ENCODE results near the gene ARHGAP10. TPM values are rescaled to one million over a fixed set of nuclear protein-coding genes. Genes with fewer than 3 reads are reported as not detected.
"Not testable (repeated sequence)": the region's sequence is repeated elsewhere in the genome, so short reads cannot be mapped to it uniquely, and the experiment has no call there.

Gene ARHGAP10
- total RNA-seq, 2 donors from 2014 or later, result 30.3 to 69.6 TPM

DNA sequence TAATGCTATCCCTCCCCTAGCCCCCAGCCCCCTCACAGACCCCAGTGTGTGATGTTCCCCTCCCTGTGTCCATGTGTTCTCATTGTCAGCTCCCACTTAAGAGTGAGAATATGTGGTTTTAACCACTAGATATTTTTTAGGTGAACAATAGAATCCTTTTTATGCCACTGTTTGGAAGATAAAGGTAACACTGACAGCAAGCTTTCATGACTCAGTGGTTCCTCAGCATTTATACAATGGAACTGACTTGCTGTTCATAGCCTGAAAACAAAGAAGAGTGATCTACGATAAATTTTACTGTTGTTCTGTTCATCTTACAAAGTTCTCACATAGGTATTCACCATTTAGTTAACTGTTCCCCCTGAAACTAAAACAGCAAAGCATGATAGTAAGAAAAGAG, 147.8 kb downstream of the ARHGAP10 start:
- Histone ChIP-seq H3K27ac (no peak overlapping the region), H3K4me1 (replicated peaks) (no peaks in the 10 kb centered on the region), H3K36me3 (no peaks in the 10 kb centered on the region), H3K9me3 (no peaks in the 10 kb centered on the region), H3K4me3 (no peak overlapping the region), H3K27me3 (replicated peaks; ENCODE audit: insufficient read depth) (no peaks in the 10 kb centered on the region)
- DNase-seq (ENCODE audit: low spot score), result no peak
- no peak for TF ChIP-seq POLR2AphosphoS5 (IDR thresholded peaks at IDR 0.05)
- TF ChIP-seq, protein P1, sequence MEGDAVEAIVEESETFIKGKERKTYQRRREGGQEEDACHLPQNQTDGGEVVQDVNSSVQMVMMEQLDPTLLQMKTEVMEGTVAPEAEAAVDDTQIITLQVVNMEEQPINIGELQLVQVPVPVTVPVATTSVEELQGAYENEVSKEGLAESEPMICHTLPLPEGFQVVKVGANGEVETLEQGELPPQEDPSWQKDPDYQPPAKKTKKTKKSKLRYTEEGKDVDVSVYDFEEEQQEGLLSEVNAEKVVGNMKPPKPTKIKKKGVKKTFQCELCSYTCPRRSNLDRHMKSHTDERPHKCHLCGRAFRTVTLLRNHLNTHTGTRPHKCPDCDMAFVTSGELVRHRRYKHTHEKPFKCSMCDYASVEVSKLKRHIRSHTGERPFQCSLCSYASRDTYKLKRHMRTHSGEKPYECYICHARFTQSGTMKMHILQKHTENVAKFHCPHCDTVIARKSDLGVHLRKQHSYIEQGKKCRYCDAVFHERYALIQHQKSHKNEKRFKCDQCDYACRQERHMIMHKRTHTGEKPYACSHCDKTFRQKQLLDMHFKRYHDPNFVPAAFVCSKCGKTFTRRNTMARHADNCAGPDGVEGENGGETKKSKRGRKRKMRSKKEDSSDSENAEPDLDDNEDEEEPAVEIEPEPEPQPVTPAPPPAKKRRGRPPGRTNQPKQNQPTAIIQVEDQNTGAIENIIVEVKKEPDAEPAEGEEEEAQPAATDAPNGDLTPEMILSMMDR (IDR thresholded peaks at IDR 0.05), result no peak
- TF ChIP-seq POLR2A (IDR thresholded peaks at IDR 0.05), result no peak
- intact Hi-C loops (cut with DNase I), result no loop called here
- WGBS, result 92% methylated on average over 1 of the region's 1 CpG

DNA sequence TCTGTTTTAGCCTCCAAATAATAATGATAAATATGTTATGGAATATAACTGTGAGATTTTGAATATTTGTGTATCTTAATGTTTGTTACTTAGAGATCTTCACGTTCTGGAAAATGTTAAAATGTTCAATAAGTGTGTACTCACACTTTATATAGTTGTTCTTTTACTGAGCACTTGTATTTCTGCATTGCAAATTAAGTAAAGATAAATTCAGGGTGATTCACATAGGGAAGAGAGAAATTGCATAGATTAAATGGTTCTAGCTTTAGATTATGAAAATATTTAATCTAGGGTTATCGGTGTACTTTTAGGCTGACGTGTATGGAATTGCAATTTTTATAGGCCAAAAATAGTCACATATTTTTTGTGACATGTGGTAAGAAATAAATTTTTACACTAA, 148.6 kb downstream of the ARHGAP10 start:
- no peak for DNase-seq (ENCODE audit: low spot score)
- Histone ChIP-seq H3K27me3 (replicated peaks; ENCODE audit: insufficient read depth) (no peaks in the 10 kb centered on the region), H3K9me3 (no peaks in the 10 kb centered on the region), H3K4me1 (replicated peaks) (no peaks in the 10 kb centered on the region), H3K4me3 (no peak overlapping the region), H3K27ac (no peak overlapping the region), H3K36me3 (no peaks in the 10 kb centered on the region)
- TF ChIP-seq POLR2AphosphoS5 (IDR thresholded peaks at IDR 0.05) (no peak), POLR2A (IDR thresholded peaks at IDR 0.05) (no peak)
- TF ChIP-seq, protein P1 (IDR thresholded peaks at IDR 0.05), result no peak
- intact Hi-C loops (cut with DNase I), result no loop called here
- 93% methylated on average over 3 of the region's 3 CpGs for WGBS

DNA sequence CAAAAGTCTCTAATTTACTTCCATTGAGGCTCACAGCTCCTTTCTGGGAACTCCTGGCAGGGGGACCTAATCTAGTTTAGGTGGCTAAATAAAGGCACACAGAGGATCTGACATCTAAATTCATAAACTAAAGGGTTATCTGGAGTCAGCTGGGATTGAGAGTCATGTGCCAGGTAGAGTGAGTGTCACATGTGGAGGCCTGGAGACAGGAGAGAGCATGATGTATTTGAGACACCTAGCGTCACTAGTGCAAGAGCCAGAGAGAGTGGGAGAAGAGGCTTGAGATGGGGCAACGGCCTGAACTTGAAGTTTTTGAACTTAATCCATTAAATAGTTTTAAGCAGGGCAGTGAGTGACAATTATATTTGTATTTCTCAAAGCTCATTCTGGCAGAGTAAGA, 152.6 kb downstream of the ARHGAP10 start:
- Histone ChIP-seq H3K4me1 (replicated peaks) (no peaks in the 10 kb centered on the region), H3K9me3 (no peaks in the 10 kb centered on the region), H3K27ac (no peak overlapping the region), H3K4me3 (no peak overlapping the region), H3K27me3 (replicated peaks; ENCODE audit: insufficient read depth) (no peaks in the 10 kb centered on the region), H3K36me3 (no peaks in the 10 kb centered on the region)
- no peak for TF ChIP-seq POLR2AphosphoS5 (IDR thresholded peaks at IDR 0.05)
- no peak for TF ChIP-seq POLR2A (IDR thresholded peaks at IDR 0.05)
- TF ChIP-seq, protein P1 (IDR thresholded peaks at IDR 0.05), result no peak
- 87% methylated on average over 2 of the region's 2 CpGs for WGBS
- no peak for DNase-seq (ENCODE audit: low spot score)
- intact Hi-C loops (cut with DNase I), result no loop called here

DNA sequence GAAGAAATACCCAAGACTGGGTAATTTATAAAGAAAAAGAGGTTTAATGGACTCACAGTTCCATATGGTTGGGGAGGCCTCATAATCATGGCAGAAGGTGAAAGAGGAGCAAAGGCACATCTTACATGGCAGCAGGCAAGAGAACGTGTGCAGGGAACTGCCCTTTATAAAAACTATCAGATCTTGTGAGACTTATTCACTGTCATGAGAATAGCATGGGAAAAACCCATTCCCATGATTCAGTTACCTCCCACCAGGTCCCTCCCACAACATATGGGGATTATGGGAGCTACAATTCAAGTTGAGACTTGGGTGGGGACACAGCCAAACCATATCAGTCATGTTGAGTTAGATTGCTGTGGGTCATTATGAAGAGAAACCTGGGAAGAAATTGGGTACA, 153.3 kb downstream of the ARHGAP10 start:
- WGBS, result 96% methylated on average over 1 of the region's 1 CpG
- DNase-seq (ENCODE audit: low spot score); H3K27ac ChIP-seq; intact Hi-C loops (cut with DNase I); H3K4me1 ChIP-seq (replicated peaks); H3K27me3 ChIP-seq (replicated peaks; ENCODE audit: insufficient read depth); H3K36me3 ChIP-seq; H3K9me3 ChIP-seq; H3K4me3 ChIP-seq: not testable (repeated sequence)

DNA sequence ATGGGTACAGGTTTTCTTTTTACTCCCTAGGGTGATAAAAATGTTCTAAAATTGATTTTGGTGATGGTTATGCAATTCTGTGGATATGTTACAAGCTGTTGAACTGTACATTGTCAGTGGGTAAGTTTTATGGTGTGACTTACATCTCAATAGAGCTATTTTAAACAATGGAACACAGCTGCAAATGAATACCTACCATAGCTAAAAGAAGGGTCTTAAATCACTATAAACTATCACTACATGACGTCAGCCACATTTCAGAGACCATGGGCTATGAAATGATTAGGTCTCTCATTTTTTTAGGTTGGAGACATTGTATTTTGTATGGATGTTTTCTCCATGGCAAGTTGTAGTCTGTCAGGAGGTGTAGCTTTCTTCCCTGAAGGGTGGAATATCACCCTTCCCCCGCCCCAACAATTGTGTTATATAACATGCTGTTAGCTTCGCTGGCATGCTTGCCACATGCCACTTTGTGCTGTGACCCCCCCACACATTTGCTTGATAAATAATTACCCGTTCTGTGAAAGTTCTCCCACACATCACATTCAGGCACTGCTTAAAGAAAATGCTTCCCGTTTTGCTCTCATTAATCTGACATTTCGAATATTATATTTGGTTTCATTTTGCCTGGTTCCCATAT, 159.7 kb downstream of the ARHGAP10 start:
- 79% methylated on average over 6 of the region's 6 CpGs for WGBS
- no peak for DNase-seq (ENCODE audit: low spot score)
- Histone ChIP-seq H3K27me3 (replicated peaks; ENCODE audit: insufficient read depth) (no peaks in the 10 kb centered on the region), H3K36me3 (no peaks in the 10 kb centered on the region), H3K4me3 (no peak overlapping the region), H3K27ac (no peak overlapping the region), H3K9me3 (no peaks in the 10 kb centered on the region), H3K4me1 (replicated peaks) (no peaks in the 10 kb centered on the region)
- intact Hi-C loops (cut with DNase I), result no loop called here
- no peak for TF ChIP-seq POLR2AphosphoS5 (IDR thresholded peaks at IDR 0.05)
- TF ChIP-seq, protein P1 (IDR thresholded peaks at IDR 0.05), result no peak
- no peak for TF ChIP-seq POLR2A (IDR thresholded peaks at IDR 0.05)

Data from prostate gland (tissue), 2 donors.